ENCODE measurements around the gene ZMPSTE24. TPM values are rescaled to one million over a fixed set of nuclear protein-coding genes. Genes with fewer than 3 reads are reported as not detected.
"Not testable (repeated sequence)": the region's sequence is repeated elsewhere in the genome, so short reads cannot be mapped to it uniquely, and the experiment has no call there.

The ZMPSTE24 gene
- total RNA-seq, 1 experiment from 2014 or later, result 65.4 TPM

GRCh38 chr1:40218333-40218732 lies 39.7 kb upstream of the ZMPSTE24 start:
- CTCF ChIA-PET, result interaction anchor here (0.6 kb wide), 1 partner anchor 531 kb away, joined by 3 read pairs; no protein-coding TSS in a partner anchor
- POLR2A ChIA-PET, result no interaction called here
- in situ Hi-C loops (cut with HindIII; ENCODE audit: low pct_unique_long_range_greater_than_20kb, low sequenced_read_pairs), result no loop called here

GRCh38 chr1:40221471-40221905 lies 36.5 kb upstream of the ZMPSTE24 start:
- BruUV-seq (replicated peaks); H3K36me3 ChIP-seq (ENCODE audit: control insufficient read depth, insufficient read depth, low read length); in situ Hi-C loops (cut with HindIII; ENCODE audit: low pct_unique_long_range_greater_than_20kb, low sequenced_read_pairs); H3K4me1 ChIP-seq (ENCODE audit: control insufficient read depth, insufficient read depth, low read length); H3K27ac ChIP-seq (ENCODE audit: low read length); H3K27me3 ChIP-seq (ENCODE audit: control insufficient read depth, insufficient read depth, low read length); DNase-seq (ENCODE audit: low read depth, low spot score); H3K9me3 ChIP-seq (ENCODE audit: control insufficient read depth, insufficient read depth, low read depth, low read length); H3K4me3 ChIP-seq (ENCODE audit: low read depth in 2 of 2, low read length in 2 of 2); ATAC-seq; intact Hi-C loops (cut with micrococcal nuclease; ENCODE audit: unreplicated experiment): not testable (repeated sequence)
- POLR2A ChIA-PET, result interaction anchor here (1.1 kb wide), 1 partner anchor 9 kb away, joined by 4 read pairs; no protein-coding TSS in a partner anchor
- CTCF ChIA-PET, result interaction anchor here (0.7 kb wide), 1 partner anchor 84 kb away, joined by 3 read pairs; no protein-coding TSS in a partner anchor

More at GRCh38 chr1:40218333-40218732, 39.7 kb upstream of the ZMPSTE24 start:
- Histone ChIP-seq H3K9me3 (ENCODE audit: control insufficient read depth, insufficient read depth, low read depth, low read length) (no peaks in the 10 kb centered on the region), H3K36me3 (ENCODE audit: control insufficient read depth, insufficient read depth, low read length) (no peaks in the 10 kb centered on the region; the same call in 1 of the 2 replicates), H3K27me3 (ENCODE audit: control insufficient read depth, insufficient read depth, low read length) (no peaks in the 10 kb centered on the region), H3K4me1 (ENCODE audit: control insufficient read depth, insufficient read depth, low read length) (no peaks in the 10 kb centered on the region), H3K27ac (ENCODE audit: low read length) (no peak overlapping the region), H3K4me3 (ENCODE audit: low read depth in 2 of 2, low read length in 2 of 2) (no peak overlapping the region)
- no peak for TF ChIP-seq POLR2AphosphoS5 (IDR thresholded peaks at IDR 0.05; ENCODE audit: low read depth, low read length)
- TF ChIP-seq REST (IDR thresholded peaks at IDR 0.05; ENCODE audit: insufficient read depth in 1 of 2, low read depth in 2 of 2, low read length in 1 of 2), result no peak
- TF ChIP-seq SIN3A (IDR thresholded peaks at IDR 0.05; ENCODE audit: borderline replicate concordance, insufficient read depth, low read depth, low read length), result no peak
- no peak for TF ChIP-seq CTCF (IDR thresholded peaks at IDR 0.05)
- no peak for TF ChIP-seq TCF7L2 (IDR thresholded peaks at IDR 0.05; ENCODE audit: low read depth, low read length)
- no peak for ATAC-seq
- intact Hi-C loops (cut with micrococcal nuclease; ENCODE audit: unreplicated experiment), result no loop called here
- BruUV-seq (replicated peaks), result no TSS peak
- DNase-seq (ENCODE audit: low read depth, low spot score), result no peak

- intact Hi-C loops (cut with micrococcal nuclease; ENCODE audit: unreplicated experiment) (no loop called here), in situ Hi-C loops (cut with HindIII; ENCODE audit: low pct_unique_long_range_greater_than_20kb, low sequenced_read_pairs) (no loop called here)
- no peak for TF ChIP-seq REST (IDR thresholded peaks at IDR 0.05; ENCODE audit: insufficient read depth in 1 of 2, low read depth in 2 of 2, low read length in 1 of 2)
- no peak for TF ChIP-seq TCF7L2 (IDR thresholded peaks at IDR 0.05; ENCODE audit: low read depth, low read length)
- TF ChIP-seq POLR2AphosphoS5 (IDR thresholded peaks at IDR 0.05; ENCODE audit: low read depth, low read length), result no peak
- no peak for TF ChIP-seq CTCF (IDR thresholded peaks at IDR 0.05)
- no peak for TF ChIP-seq SIN3A (IDR thresholded peaks at IDR 0.05; ENCODE audit: borderline replicate concordance, insufficient read depth, low read depth, low read length)
- ChIA-PET CTCF (interaction anchor here (0.7 kb wide), 1 partner anchor 83 kb away, joined by 3 read pairs; no protein-coding TSS in a partner anchor), POLR2A (interaction anchor here (1.1 kb wide), 1 partner anchor 8 kb away, joined by 4 read pairs; no protein-coding TSS in a partner anchor)
- no peak for ATAC-seq
- no TSS peak for BruUV-seq (replicated peaks)
- no peaks in the 10 kb centered on the region for H3K9me3 ChIP-seq (ENCODE audit: control insufficient read depth, insufficient read depth, low read depth, low read length)
- H3K27ac ChIP-seq (ENCODE audit: low read length), result no peak overlapping the region
- H3K27me3 ChIP-seq (ENCODE audit: control insufficient read depth, insufficient read depth, low read length), result no peaks in the 10 kb centered on the region
- no peak for DNase-seq (ENCODE audit: low read depth, low spot score)
- H3K4me3 ChIP-seq (ENCODE audit: low read depth in 2 of 2, low read length in 2 of 2), result no peak overlapping the region
- no peaks in the 10 kb centered on the region for H3K4me1 ChIP-seq (ENCODE audit: control insufficient read depth, insufficient read depth, low read length)
- H3K36me3 ChIP-seq (ENCODE audit: control insufficient read depth, insufficient read depth, low read length), result no peaks in the 10 kb centered on the region; the same call in 1 of the 2 replicates
Measured at GRCh38 chr1:40221977-40222772, 35.9 kb upstream of the ZMPSTE24 start.
